ENCODE data around the gene KLHL35. TPM values are rescaled to one million over a fixed set of nuclear protein-coding genes. Genes with fewer than 3 reads are reported as not detected.

Gene KLHL35
- total RNA-seq, 3 donors from 2014 or later, result 1.6 to 2.7 (median 2.6) TPM

DNA sequence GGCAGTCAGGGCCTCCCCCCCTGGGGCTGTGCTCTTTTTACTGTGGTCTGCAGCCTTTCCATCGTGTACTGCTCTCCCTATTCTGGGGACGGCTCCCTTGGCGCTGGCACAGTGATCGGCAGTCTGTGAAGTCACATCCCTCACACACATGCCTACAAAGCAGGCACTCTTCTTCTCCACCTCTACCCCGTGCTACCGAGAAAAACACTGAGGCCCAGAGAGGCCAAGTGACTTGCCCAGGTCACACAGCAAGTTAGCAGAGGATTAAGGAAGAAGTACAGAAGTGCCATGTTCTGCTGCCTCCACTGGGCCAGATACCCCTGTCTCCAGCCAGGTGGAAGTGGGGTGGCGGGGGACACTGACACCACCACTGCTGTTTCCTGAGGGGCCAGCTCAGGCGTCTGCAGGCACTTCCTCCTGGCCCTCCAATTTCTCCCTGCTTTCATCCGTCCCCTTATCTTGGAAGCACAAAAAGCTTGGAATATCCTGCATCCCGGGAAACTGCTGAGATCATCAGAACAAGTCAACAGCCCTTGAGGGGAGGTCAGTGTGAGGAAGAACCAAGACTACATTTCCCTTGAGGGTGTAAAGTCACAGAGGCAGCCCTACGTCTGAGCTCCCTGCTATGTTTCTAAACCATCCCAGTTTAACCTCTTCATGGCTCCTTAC, 30.2 kb upstream of the KLHL35 start:
- Histone ChIP-seq H3K27me3 (no peaks in the 10 kb centered on the region), H3K4me1 (no peaks in the 10 kb centered on the region), H3K36me3 (no peaks in the 10 kb centered on the region), H3K4me3 (no peak overlapping the region), H3K27ac (no peak overlapping the region), H3K9me3 (no peaks in the 10 kb centered on the region)
- TF ChIP-seq POLR2A (IDR thresholded peaks at IDR 0.05) (no peak), POLR2AphosphoS5 (IDR thresholded peaks at IDR 0.05) (no peak)
- TF ChIP-seq, protein P1, sequence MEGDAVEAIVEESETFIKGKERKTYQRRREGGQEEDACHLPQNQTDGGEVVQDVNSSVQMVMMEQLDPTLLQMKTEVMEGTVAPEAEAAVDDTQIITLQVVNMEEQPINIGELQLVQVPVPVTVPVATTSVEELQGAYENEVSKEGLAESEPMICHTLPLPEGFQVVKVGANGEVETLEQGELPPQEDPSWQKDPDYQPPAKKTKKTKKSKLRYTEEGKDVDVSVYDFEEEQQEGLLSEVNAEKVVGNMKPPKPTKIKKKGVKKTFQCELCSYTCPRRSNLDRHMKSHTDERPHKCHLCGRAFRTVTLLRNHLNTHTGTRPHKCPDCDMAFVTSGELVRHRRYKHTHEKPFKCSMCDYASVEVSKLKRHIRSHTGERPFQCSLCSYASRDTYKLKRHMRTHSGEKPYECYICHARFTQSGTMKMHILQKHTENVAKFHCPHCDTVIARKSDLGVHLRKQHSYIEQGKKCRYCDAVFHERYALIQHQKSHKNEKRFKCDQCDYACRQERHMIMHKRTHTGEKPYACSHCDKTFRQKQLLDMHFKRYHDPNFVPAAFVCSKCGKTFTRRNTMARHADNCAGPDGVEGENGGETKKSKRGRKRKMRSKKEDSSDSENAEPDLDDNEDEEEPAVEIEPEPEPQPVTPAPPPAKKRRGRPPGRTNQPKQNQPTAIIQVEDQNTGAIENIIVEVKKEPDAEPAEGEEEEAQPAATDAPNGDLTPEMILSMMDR (IDR thresholded peaks at IDR 0.05), result no peak
- intact Hi-C loops (cut with DNase I; ENCODE audit: low total_unique reads), result loop anchor here (5.0 kb wide), 1 partner anchor 1729 kb away; no protein-coding TSS in a partner anchor
- no peak for DNase-seq (ENCODE audit: low spot score in 2 of 2)

DNA sequence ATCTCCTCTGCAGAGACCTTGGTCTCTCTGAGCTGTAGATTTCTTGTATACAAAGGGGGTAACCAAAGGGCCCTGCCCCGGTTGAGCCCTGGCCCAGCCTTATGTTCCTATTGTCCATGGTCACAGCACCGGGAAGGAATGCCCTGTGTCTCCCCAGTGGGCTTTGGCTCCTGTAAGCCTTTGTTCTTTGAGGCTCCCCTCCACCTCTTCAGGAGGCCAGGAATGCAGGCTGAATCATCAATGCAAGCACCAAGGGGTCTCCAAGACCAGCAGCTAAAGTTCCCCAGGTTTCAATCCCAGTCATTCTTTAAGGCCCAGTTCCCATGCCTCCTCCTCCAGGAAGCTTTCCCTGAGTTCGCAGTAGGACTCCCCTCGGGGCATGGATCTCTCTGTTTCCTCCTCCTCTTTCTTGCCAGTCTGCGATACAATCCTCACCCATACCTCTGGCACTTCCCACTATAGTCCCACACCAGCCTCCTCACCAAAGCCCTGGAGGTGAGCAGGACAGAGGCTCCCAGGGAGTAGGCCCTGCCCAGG, 29.2 kb upstream of the KLHL35 start:
- no peaks in the 10 kb centered on the region for H3K9me3 ChIP-seq
- intact Hi-C loops (cut with DNase I; ENCODE audit: low total_unique reads), result loop anchor here (5.0 kb wide), 1 partner anchor 1730 kb away; no protein-coding TSS in a partner anchor
- H3K27me3 ChIP-seq, result no peaks in the 10 kb centered on the region

DNA sequence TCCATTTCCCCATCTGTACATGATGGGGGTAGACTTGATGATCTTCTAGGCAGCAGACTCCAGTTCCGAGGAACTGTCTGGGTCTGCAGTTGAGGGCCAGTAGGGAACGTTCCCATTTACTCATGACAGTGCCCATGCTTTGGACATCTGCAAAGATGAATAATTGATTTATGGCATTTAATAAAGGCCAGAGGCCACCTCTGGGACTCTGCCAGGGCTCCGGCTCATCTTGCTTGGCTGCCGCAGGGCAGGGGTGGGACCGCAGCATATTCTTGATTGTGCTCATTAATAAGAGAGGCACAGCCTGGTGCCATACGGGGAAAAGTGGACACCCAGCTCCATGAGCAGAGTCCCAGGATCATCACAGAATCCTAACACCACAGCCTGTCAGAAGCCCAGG, 28.1 kb upstream of the KLHL35 start:
- Histone ChIP-seq H3K27me3 (no peaks in the 10 kb centered on the region), H3K27ac (no peak overlapping the region), H3K4me1 (no peaks in the 10 kb centered on the region), H3K36me3 (no peaks in the 10 kb centered on the region), H3K9me3 (no peaks in the 10 kb centered on the region), H3K4me3 (no peak overlapping the region)
- intact Hi-C loops (cut with DNase I; ENCODE audit: low total_unique reads), result loop anchor here (5.0 kb wide), 1 partner anchor 1731 kb away; no protein-coding TSS in a partner anchor
- DNase-seq (ENCODE audit: low spot score in 2 of 2), result peak in 1 of 2 donors; percentile 44
- no peak for TF ChIP-seq POLR2AphosphoS5 (IDR thresholded peaks at IDR 0.05)
- TF ChIP-seq, protein P1 (IDR thresholded peaks at IDR 0.05), result no peak
- TF ChIP-seq POLR2A (IDR thresholded peaks at IDR 0.05), result no peak

More for the DNA sequence above, 29.2 kb upstream of the KLHL35 start:
- H3K4me3 ChIP-seq, result no peak overlapping the region
- no peak for DNase-seq (ENCODE audit: low spot score in 2 of 2)
- H3K4me1 ChIP-seq, result no peaks in the 10 kb centered on the region
- no peak overlapping the region for H3K27ac ChIP-seq
- TF ChIP-seq POLR2A (IDR thresholded peaks at IDR 0.05), result no peak
- TF ChIP-seq, protein P1 (IDR thresholded peaks at IDR 0.05), result no peak
- no peaks in the 10 kb centered on the region for H3K36me3 ChIP-seq

DNA sequence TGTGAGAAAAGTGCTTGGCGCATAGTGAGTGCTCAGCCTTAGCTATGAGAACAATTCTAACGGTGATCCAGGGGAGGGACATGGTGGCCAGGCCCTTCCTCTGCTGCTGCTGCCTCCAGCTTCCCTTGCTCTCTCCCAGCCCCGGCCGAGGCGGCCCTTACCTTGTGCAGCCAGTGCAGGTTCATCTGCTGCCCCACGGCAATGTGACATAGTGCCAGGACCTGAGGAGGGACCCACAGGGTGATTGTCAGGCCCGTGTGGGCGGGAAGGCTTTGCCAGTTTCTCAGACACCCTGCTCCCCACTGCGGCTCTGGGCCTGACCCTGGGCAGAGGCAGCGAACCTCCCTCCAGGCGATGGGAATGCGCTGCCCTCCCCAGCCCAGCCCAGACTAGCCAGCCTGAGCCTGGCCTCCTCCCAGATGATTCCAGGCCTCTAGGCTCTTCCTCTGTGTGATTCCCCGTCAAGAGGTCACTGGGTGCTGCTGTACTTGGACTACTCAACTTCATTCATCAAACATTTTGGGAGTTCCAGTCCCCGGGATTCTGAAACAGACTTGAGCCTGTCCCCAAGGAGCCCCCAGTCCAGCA, 23.7 kb upstream of the KLHL35 start:
- DNase-seq (ENCODE audit: low spot score in 2 of 2), result no peak
- Histone ChIP-seq H3K4me1 (no peaks in the 10 kb centered on the region), H3K27ac (no peak overlapping the region), H3K9me3 (no peaks in the 10 kb centered on the region), H3K36me3 (no peaks in the 10 kb centered on the region), H3K27me3 (no peaks in the 10 kb centered on the region), H3K4me3 (no peak overlapping the region)
- intact Hi-C loops (cut with DNase I; ENCODE audit: low total_unique reads), result no loop called here
- TF ChIP-seq POLR2A (IDR thresholded peaks at IDR 0.05), result no peak
- no peak for TF ChIP-seq POLR2AphosphoS5 (IDR thresholded peaks at IDR 0.05)
- TF ChIP-seq, protein P1 (IDR thresholded peaks at IDR 0.05), result no peak

DNA sequence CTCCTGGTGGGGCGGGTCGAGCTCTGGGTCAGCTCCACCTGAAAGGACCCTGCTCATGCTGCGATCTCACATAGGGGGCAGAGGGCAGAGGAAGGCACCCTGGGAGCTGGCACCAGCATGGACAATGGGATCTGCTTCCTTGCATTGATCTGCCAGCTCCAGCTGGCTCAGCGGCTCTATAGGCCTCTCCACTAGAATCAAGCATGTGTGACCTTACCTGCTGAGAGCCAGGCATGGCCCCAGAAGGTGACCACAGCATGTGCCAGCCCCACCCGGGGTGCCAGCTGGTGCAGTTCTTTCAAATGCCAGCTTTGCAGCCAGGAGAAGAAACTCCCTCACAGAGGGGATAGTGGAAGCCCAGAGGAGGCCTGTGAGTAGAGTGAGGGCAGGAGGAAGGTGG, 22.0 kb upstream of the KLHL35 start:
- H3K27me3 ChIP-seq, result no peaks in the 10 kb centered on the region
- H3K4me3 ChIP-seq, result no peak overlapping the region
- no peaks in the 10 kb centered on the region for H3K9me3 ChIP-seq
- no peaks in the 10 kb centered on the region for H3K4me1 ChIP-seq
- TF ChIP-seq POLR2A (IDR thresholded peaks at IDR 0.05), result no peak
- no peaks in the 10 kb centered on the region for H3K36me3 ChIP-seq
- DNase-seq (ENCODE audit: low spot score in 2 of 2), result no peak
- intact Hi-C loops (cut with DNase I; ENCODE audit: low total_unique reads), result loop anchor here (5.0 kb wide), 1 partner anchor 72 kb away; the partner anchor contains the start of gene GDPD5
- no peak overlapping the region for H3K27ac ChIP-seq
